ENCODE data around the gene ANKRD62.
"Not testable (repeated sequence)": the region's sequence is repeated elsewhere in the genome, so short reads cannot be mapped to it uniquely, and the experiment has no call there.

Gene ANKRD62

GRCh38 chr18:12066910-12067511 is 26.6 kb upstream of the ANKRD62 start:
- Histone ChIP-seq H3K27me3 (ENCODE audit: control insufficient read depth in 1 of 2, insufficient read depth in 2 of 2, low read length in 2 of 2) (no peaks in the 10 kb centered on the region), H3K9me3 (ENCODE audit: control insufficient read depth in 1 of 2, low read length in 2 of 2) (no peaks in the 10 kb centered on the region), H3K9ac (ENCODE audit: low read depth in 1 of 2, low read length in 2 of 2) (no peak overlapping the region)

GRCh38 chr18:12067671-12068070 is 26.0 kb upstream of the ANKRD62 start:
- H3K9ac ChIP-seq (ENCODE audit: low read depth in 1 of 2, low read length in 2 of 2) = no peak overlapping the region
- H3K27me3 ChIP-seq (ENCODE audit: control insufficient read depth in 1 of 2, insufficient read depth in 2 of 2, low read length in 2 of 2) = no peaks in the 10 kb centered on the region
- H3K4me1 ChIP-seq (ENCODE audit: control insufficient read depth in 1 of 2, insufficient read depth in 2 of 2, low read length in 2 of 2) = no peaks in the 10 kb centered on the region
- no peaks in the 10 kb centered on the region for H3K9me3 ChIP-seq (ENCODE audit: control insufficient read depth in 1 of 2, low read length in 2 of 2)
- H3K36me3 ChIP-seq (ENCODE audit: control insufficient read depth in 1 of 2, insufficient read depth in 2 of 2, low read length in 2 of 2) = no peaks in the 10 kb centered on the region
- H3K4me3 ChIP-seq (ENCODE audit: low read depth in 1 of 2, low read length in 2 of 2) = no peak overlapping the region
- H3K27ac ChIP-seq (ENCODE audit: low read depth, low read length) = no peak overlapping the region

More at GRCh38 chr18:12066910-12067511, 26.6 kb upstream of the ANKRD62 start:
- no peaks in the 10 kb centered on the region for H3K36me3 ChIP-seq (ENCODE audit: control insufficient read depth in 1 of 2, insufficient read depth in 2 of 2, low read length in 2 of 2)
- no peak overlapping the region for H3K4me3 ChIP-seq (ENCODE audit: low read depth in 1 of 2, low read length in 2 of 2)
- no peaks in the 10 kb centered on the region for H3K4me1 ChIP-seq (ENCODE audit: control insufficient read depth in 1 of 2, insufficient read depth in 2 of 2, low read length in 2 of 2)
- no peak overlapping the region for H3K27ac ChIP-seq (ENCODE audit: low read depth, low read length)

- H3K9me3 ChIP-seq (ENCODE audit: control insufficient read depth in 1 of 2, low read length in 2 of 2); H3K4me3 ChIP-seq (ENCODE audit: low read depth in 1 of 2, low read length in 2 of 2); H3K27me3 ChIP-seq (ENCODE audit: control insufficient read depth in 1 of 2, insufficient read depth in 2 of 2, low read length in 2 of 2); H3K9ac ChIP-seq (ENCODE audit: low read depth in 1 of 2, low read length in 2 of 2); H3K36me3 ChIP-seq (ENCODE audit: control insufficient read depth in 1 of 2, insufficient read depth in 2 of 2, low read length in 2 of 2); H3K4me1 ChIP-seq (ENCODE audit: control insufficient read depth in 1 of 2, insufficient read depth in 2 of 2, low read length in 2 of 2); H3K27ac ChIP-seq (ENCODE audit: low read depth, low read length): not testable (repeated sequence)
These were observed 25.2 kb upstream of the ANKRD62 start for GRCh38 chr18:12068316-12068949.

GRCh38 chr18:12068950-12069320 is 24.7 kb upstream of the ANKRD62 start:
- H3K36me3 ChIP-seq (ENCODE audit: control insufficient read depth in 1 of 2, insufficient read depth in 2 of 2, low read length in 2 of 2) = no peaks in the 10 kb centered on the region
- H3K27me3 ChIP-seq (ENCODE audit: control insufficient read depth in 1 of 2, insufficient read depth in 2 of 2, low read length in 2 of 2) = no peaks in the 10 kb centered on the region
- H3K9me3 ChIP-seq (ENCODE audit: control insufficient read depth in 1 of 2, low read length in 2 of 2) = no peaks in the 10 kb centered on the region
- no peak overlapping the region for H3K27ac ChIP-seq (ENCODE audit: low read depth, low read length)
- no peak overlapping the region for H3K9ac ChIP-seq (ENCODE audit: low read depth in 1 of 2, low read length in 2 of 2)
- no peak overlapping the region for H3K4me3 ChIP-seq (ENCODE audit: low read depth in 1 of 2, low read length in 2 of 2)
- H3K4me1 ChIP-seq (ENCODE audit: control insufficient read depth in 1 of 2, insufficient read depth in 2 of 2, low read length in 2 of 2) = no peaks in the 10 kb centered on the region

GRCh38 chr18:12071066-12071465 is 22.6 kb upstream of the ANKRD62 start:
- not testable (repeated sequence) for H3K9me3 ChIP-seq (ENCODE audit: control insufficient read depth in 1 of 2, low read length in 2 of 2); H3K27ac ChIP-seq (ENCODE audit: low read depth, low read length); H3K27me3 ChIP-seq (ENCODE audit: control insufficient read depth in 1 of 2, insufficient read depth in 2 of 2, low read length in 2 of 2); H3K9ac ChIP-seq (ENCODE audit: low read depth in 1 of 2, low read length in 2 of 2); H3K4me1 ChIP-seq (ENCODE audit: control insufficient read depth in 1 of 2, insufficient read depth in 2 of 2, low read length in 2 of 2); H3K4me3 ChIP-seq (ENCODE audit: low read depth in 1 of 2, low read length in 2 of 2); H3K36me3 ChIP-seq (ENCODE audit: control insufficient read depth in 1 of 2, insufficient read depth in 2 of 2, low read length in 2 of 2)

GRCh38 chr18:12072996-12073395 is 20.6 kb upstream of the ANKRD62 start:
- Histone ChIP-seq H3K4me1 (ENCODE audit: control insufficient read depth in 1 of 2, insufficient read depth in 2 of 2, low read length in 2 of 2) (no peaks in the 10 kb centered on the region), H3K27ac (ENCODE audit: low read depth, low read length) (no peak overlapping the region), H3K36me3 (ENCODE audit: control insufficient read depth in 1 of 2, insufficient read depth in 2 of 2, low read length in 2 of 2) (no peaks in the 10 kb centered on the region), H3K9me3 (ENCODE audit: control insufficient read depth in 1 of 2, low read length in 2 of 2) (no peaks in the 10 kb centered on the region), H3K4me3 (ENCODE audit: low read depth in 1 of 2, low read length in 2 of 2) (no peak overlapping the region), H3K27me3 (ENCODE audit: control insufficient read depth in 1 of 2, insufficient read depth in 2 of 2, low read length in 2 of 2) (no peaks in the 10 kb centered on the region), H3K9ac (ENCODE audit: low read depth in 1 of 2, low read length in 2 of 2) (no peak overlapping the region)

GRCh38 chr18:12074736-12075135 is 18.9 kb upstream of the ANKRD62 start:
- Histone ChIP-seq H3K9ac (ENCODE audit: low read depth in 1 of 2, low read length in 2 of 2) (no peak overlapping the region), H3K27me3 (ENCODE audit: control insufficient read depth in 1 of 2, insufficient read depth in 2 of 2, low read length in 2 of 2) (no peaks in the 10 kb centered on the region), H3K4me3 (ENCODE audit: low read depth in 1 of 2, low read length in 2 of 2) (no peak overlapping the region), H3K36me3 (ENCODE audit: control insufficient read depth in 1 of 2, insufficient read depth in 2 of 2, low read length in 2 of 2) (no peaks in the 10 kb centered on the region), H3K27ac (ENCODE audit: low read depth, low read length) (no peak overlapping the region), H3K9me3 (ENCODE audit: control insufficient read depth in 1 of 2, low read length in 2 of 2) (no peaks in the 10 kb centered on the region), H3K4me1 (ENCODE audit: control insufficient read depth in 1 of 2, insufficient read depth in 2 of 2, low read length in 2 of 2) (no peaks in the 10 kb centered on the region)

- no peak overlapping the region for H3K27ac ChIP-seq (ENCODE audit: low read depth, low read length)
- H3K27me3 ChIP-seq (ENCODE audit: control insufficient read depth in 1 of 2, insufficient read depth in 2 of 2, low read length in 2 of 2) = no peaks in the 10 kb centered on the region
- no peaks in the 10 kb centered on the region for H3K9me3 ChIP-seq (ENCODE audit: control insufficient read depth in 1 of 2, low read length in 2 of 2)
- no peak overlapping the region for H3K9ac ChIP-seq (ENCODE audit: low read depth in 1 of 2, low read length in 2 of 2)
- H3K36me3 ChIP-seq (ENCODE audit: control insufficient read depth in 1 of 2, insufficient read depth in 2 of 2, low read length in 2 of 2) = no peaks in the 10 kb centered on the region
- no peaks in the 10 kb centered on the region for H3K4me1 ChIP-seq (ENCODE audit: control insufficient read depth in 1 of 2, insufficient read depth in 2 of 2, low read length in 2 of 2)
- no peak overlapping the region for H3K4me3 ChIP-seq (ENCODE audit: low read depth in 1 of 2, low read length in 2 of 2)
These were observed 17.1 kb upstream of the ANKRD62 start for GRCh38 chr18:12076424-12077140.

GRCh38 chr18:12077994-12078393 is 15.6 kb upstream of the ANKRD62 start:
- H3K4me3 ChIP-seq (ENCODE audit: low read depth in 1 of 2, low read length in 2 of 2); H3K9me3 ChIP-seq (ENCODE audit: control insufficient read depth in 1 of 2, low read length in 2 of 2); H3K36me3 ChIP-seq (ENCODE audit: control insufficient read depth in 1 of 2, insufficient read depth in 2 of 2, low read length in 2 of 2); H3K4me1 ChIP-seq (ENCODE audit: control insufficient read depth in 1 of 2, insufficient read depth in 2 of 2, low read length in 2 of 2); H3K9ac ChIP-seq (ENCODE audit: low read depth in 1 of 2, low read length in 2 of 2); H3K27ac ChIP-seq (ENCODE audit: low read depth, low read length); H3K27me3 ChIP-seq (ENCODE audit: control insufficient read depth in 1 of 2, insufficient read depth in 2 of 2, low read length in 2 of 2): not testable (repeated sequence)

- Histone ChIP-seq H3K9me3 (ENCODE audit: control insufficient read depth in 1 of 2, low read length in 2 of 2) (no peaks in the 10 kb centered on the region), H3K27ac (ENCODE audit: low read depth, low read length) (no peak overlapping the region), H3K9ac (ENCODE audit: low read depth in 1 of 2, low read length in 2 of 2) (no peak overlapping the region), H3K36me3 (ENCODE audit: control insufficient read depth in 1 of 2, insufficient read depth in 2 of 2, low read length in 2 of 2) (no peaks in the 10 kb centered on the region), H3K4me3 (ENCODE audit: low read depth in 1 of 2, low read length in 2 of 2) (no peak overlapping the region), H3K27me3 (ENCODE audit: control insufficient read depth in 1 of 2, insufficient read depth in 2 of 2, low read length in 2 of 2) (peaks cover 0 to 4% of the 10 kb centered on the region in 2 donors), H3K4me1 (ENCODE audit: control insufficient read depth in 1 of 2, insufficient read depth in 2 of 2, low read length in 2 of 2) (no peaks in the 10 kb centered on the region)
These were observed 14.0 kb upstream of the ANKRD62 start for GRCh38 chr18:12079491-12080237.
